HG03575 (cell line): ENCODE measurements around the gene HAUS5.

Experiments used
- ATAC-seq: cut with Tn5 transposase; IDR thresholded peaks from one replicate; pipeline ENCODE4 v1.9.1; 2021; ENCODE audit not compliant: unreplicated experiment, insufficient number of reproducible peaks, low FRiP score; ENCODE audit errors: extremely low read depth

HAUS5 gene

DNA sequence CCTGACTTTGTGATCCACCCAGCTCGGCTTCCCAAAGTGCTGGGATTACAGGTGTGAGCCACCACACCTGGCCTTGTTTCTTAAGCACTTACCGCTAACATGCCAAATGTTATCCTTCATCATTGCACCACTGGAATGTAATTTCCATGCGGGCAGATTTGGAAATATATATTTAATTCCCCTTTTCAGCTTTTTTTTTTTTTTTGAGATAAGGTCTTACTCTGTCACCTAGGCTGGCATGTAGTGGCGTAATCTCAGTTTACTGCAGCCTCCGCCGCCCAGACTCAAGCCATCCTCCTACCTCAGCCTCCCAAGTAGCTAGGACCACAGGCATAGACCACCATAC, 49.4 kb downstream of the HAUS5 start:
- ATAC-seq = no peak

GRCh38 chr19:35663981-35664380, 51.4 kb downstream of the HAUS5 start:
- no peak for ATAC-seq

DNA sequence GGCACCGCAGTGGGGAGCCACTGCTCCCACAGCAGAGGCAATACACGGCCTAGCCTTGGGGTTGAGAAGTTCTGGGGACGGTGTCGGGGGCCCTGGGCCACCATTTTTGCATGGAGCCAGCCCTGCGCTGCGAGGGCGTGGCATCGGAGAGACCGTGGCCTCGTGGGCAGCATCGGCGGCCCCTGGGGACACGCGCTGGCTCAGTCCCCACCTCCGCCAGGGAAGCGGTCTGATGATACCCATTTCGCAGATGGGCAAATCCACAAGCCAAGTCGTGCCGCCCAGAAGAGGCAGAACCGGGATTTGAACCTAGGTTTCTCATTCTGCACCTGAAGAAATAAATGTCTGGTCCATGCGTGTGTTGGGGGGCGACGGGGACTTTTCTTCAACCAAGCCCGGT, 52.6 kb downstream of the HAUS5 start:
- no peak for ATAC-seq

DNA sequence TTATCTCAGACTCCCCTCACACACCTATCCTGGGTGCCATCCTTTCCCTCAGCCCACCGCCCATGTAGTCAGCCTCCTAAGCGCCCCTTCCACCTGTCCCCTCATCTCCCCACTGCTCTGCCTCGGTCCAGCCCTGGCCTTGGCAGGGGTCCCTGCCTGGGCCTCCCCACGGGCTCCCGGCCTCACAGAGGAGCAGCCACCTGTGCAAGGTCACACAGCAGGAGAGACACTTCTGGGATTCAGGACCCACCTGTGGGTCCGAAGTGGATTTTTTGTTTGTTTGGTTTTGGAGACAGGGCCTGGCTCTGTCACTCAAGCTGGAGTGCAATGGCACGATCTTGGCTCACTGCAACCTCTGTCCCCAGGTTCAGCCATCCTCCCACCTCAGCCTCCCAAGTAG, 53.1 kb downstream of the HAUS5 start:
- no peak for ATAC-seq

DNA sequence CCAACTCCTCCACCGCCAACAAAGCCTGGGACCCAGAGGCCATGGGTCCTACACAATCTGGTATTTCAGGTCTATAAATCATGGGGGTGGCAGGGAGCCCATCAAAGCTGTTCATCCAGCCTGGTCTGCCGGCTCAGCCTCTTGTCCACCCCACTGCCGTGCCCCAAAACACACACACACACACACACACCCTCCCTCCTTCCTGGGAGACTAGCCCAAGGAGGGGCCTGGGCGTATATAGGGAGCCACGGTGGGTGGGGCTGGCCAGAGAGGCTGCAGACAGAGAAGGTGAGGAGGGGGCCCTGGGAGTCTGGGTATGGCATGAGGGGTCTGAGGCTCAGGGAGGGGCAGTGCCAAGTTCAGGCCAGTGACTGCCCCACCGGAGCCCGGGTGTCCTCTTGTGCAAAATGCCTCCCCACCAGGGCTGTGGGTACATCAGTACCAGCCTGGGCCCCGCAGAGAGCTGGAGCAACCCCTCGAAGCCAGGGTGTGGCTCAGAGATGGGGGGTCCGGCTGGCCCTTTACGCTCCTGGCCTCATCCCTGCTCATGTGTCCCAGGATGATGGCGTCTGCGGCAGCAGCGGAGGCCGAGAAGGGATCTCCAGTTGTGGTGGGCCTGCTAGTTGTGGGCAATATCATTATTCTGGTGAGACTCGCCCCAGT, 53.8 kb downstream of the HAUS5 start, which contains the start of gene UPK1A:
UPK1A (plus strand) TSS at position 267 of the 663 bp plus-strand sequence; CDS start at position 563, 296 bp downstream.
- ATAC-seq = no peak

GRCh38 chr19:35669566-35669965, 57.0 kb downstream of the HAUS5 start:
- ATAC-seq = no peak

DNA sequence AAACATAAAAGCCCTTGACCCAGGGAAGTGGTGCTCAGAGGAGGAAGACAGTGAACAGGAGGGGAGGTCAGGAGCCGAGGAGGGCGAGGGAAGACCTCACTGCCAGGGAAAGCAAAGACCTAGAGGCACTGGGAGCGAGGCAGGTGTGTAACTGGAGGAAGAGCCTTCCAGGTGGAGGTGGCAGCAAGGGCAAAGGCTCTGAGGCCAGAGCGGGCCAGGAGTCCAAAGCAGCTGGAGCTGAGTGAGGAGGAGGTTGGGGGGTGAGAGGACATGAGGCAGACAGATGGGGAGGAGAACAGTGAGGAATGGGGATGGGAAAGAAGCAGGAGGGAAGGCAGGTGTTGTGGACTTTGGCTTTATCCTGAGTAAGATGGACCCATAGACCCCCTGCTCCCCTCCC, 57.4 kb downstream of the HAUS5 start:
- ATAC-seq = no peak

DNA sequence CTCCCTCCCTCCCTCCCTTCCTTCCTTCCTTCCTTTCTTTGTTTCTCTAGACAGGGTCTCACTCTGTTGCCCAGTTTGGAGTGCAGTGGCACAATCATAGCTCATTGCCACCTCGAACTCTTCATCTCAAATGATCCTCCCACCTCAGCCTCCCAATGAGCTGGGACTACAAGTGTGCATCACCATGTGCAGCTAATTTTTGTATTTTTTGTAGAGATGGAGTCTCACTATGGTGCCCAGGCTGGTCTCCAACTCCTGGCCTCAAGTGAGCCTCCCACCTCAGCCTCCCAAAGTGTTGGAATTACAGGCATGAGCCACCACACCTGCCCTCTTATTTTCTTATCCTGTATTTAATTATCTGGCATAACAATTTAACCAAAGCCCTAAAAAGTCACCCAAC, 58.2 kb downstream of the HAUS5 start:
- ATAC-seq = no peak

DNA sequence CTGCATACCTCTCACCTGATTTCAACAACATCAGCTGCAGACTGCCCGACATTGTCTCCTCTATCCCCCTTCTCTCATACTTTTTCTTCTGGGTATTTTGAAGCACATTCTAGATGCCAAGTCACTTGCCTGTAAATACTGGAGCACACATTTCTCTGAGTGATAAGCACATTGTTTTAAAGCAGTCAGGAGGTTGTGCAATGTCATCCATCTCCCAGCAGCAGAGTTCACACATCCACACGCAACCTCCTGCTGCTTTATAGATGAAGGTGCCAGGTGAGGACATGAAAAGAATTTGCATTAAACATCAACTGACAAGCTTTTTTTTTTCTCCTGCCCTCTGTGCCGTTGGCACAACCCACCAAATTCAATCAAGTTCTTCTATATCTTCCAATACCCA, 59.3 kb downstream of the HAUS5 start:
- no peak for ATAC-seq

- no peak for ATAC-seq
Measured at GRCh38 chr19:35673121-35673804, 60.7 kb downstream of the HAUS5 start.
